SH-SY5Y (cell line): Measurements from ENCODE around the gene ZC3H6.

Experiments
- GATA2 ChIP-seq: IDR thresholded peaks from 2 replicates; pipeline ENCODE4 v1.6.1; 2011; ENCODE audit warnings: mild to moderate bottlenecking, low read depth, low read length
- GATA3 ChIP-seq: IDR thresholded peaks from 2 replicates; pipeline ENCODE4 v1.6.1; 2011; ENCODE audit warnings: low read depth, mild to moderate bottlenecking, low read length, moderate library complexity

DNA sequence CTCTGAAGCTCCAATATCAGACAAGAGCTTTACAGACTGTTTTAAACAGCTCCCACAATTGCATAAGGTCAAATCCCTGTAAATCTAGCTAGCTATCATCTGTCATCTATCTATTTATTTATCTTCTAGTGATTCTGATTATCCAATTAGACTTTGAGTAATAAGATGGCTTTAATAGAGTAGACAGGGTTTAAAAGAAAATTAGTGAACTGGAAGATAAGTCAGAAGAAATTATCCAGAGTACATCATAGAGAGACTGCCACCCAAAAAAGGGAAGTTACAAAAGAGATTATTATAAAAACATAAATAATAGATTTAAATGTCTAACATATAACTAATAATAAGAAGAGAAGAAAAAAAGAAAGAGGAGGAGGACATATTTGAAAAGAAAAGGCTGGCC, 12.5 kb upstream of the ZC3H6 start:
- TF ChIP-seq GATA2 (no peak), GATA3 (no peak)
